ENCODE data around the gene MBD5.

Gene MBD5

GRCh38 chr2:148124271-148124670 is 103.4 kb downstream of the MBD5 start:
- no peak for DNase-seq (ENCODE audit: low read depth)

GRCh38 chr2:148130581-148130980 is 109.7 kb downstream of the MBD5 start:
- no peak for DNase-seq (ENCODE audit: low read depth)

- DNase-seq (ENCODE audit: low read depth), result no peak
Observed at GRCh38 chr2:148132412-148132811, 111.5 kb downstream of the MBD5 start.

- no peak for DNase-seq (ENCODE audit: low read depth)
Observed at GRCh38 chr2:148135705-148136104, 114.8 kb downstream of the MBD5 start.

- no peak for DNase-seq (ENCODE audit: low read depth)
Observed at GRCh38 chr2:148136441-148136840, 115.5 kb downstream of the MBD5 start.

GRCh38 chr2:148161909-148162435 is 141.1 kb downstream of the MBD5 start:
- no peak for DNase-seq (ENCODE audit: low read depth)

- DNase-seq (ENCODE audit: low read depth), result no peak
Observed at GRCh38 chr2:148162871-148163270, 142.0 kb downstream of the MBD5 start.

GRCh38 chr2:148165975-148166374 is 145.1 kb downstream of the MBD5 start:
- DNase-seq (ENCODE audit: low read depth), result no peak

- no peak for DNase-seq (ENCODE audit: low read depth)
Observed at GRCh38 chr2:148167241-148167766, 146.4 kb downstream of the MBD5 start.

GRCh38 chr2:148167855-148168254 is 147.0 kb downstream of the MBD5 start:
- DNase-seq (ENCODE audit: low read depth), result no peak

GRCh38 chr2:148172131-148172753 is 151.4 kb downstream of the MBD5 start:
- DNase-seq (ENCODE audit: low read depth), result no peak

- DNase-seq (ENCODE audit: low read depth), result no peak
Observed at GRCh38 chr2:148173168-148173567, 152.3 kb downstream of the MBD5 start.

- no peak for DNase-seq (ENCODE audit: low read depth)
Observed at GRCh38 chr2:148177559-148177958, 156.7 kb downstream of the MBD5 start.

GRCh38 chr2:148179724-148180123 is 158.8 kb downstream of the MBD5 start:
- no peak for DNase-seq (ENCODE audit: low read depth)

GRCh38 chr2:148184976-148185375 is 164.1 kb downstream of the MBD5 start:
- no peak for DNase-seq (ENCODE audit: low read depth)

GRCh38 chr2:148194882-148195281 is 174.0 kb downstream of the MBD5 start:
- DNase-seq (ENCODE audit: low read depth), result no peak

- no peak for DNase-seq (ENCODE audit: low read depth)
Observed at GRCh38 chr2:148201075-148202004, 180.4 kb downstream of the MBD5 start.

GRCh38 chr2:148202237-148202636 is 181.3 kb downstream of the MBD5 start:
- DNase-seq (ENCODE audit: low read depth), result no peak

- no peak for DNase-seq (ENCODE audit: low read depth)
Observed at GRCh38 chr2:148207111-148207510, 186.2 kb downstream of the MBD5 start.

GRCh38 chr2:148209603-148210002 is 188.7 kb downstream of the MBD5 start:
- DNase-seq (ENCODE audit: low read depth), result no peak

GRCh38 chr2:148218326-148219075 is 197.6 kb downstream of the MBD5 start:
- no peak for DNase-seq (ENCODE audit: low read depth)

GRCh38 chr2:148221166-148221565 is 200.3 kb downstream of the MBD5 start:
- no peak for DNase-seq (ENCODE audit: low read depth)
